ENCODE measurements around the gene SKA3. TPM values are rescaled to one million over a fixed set of nuclear protein-coding genes. Genes with fewer than 3 reads are reported as not detected.

SKA3 gene
- total RNA-seq, 1 experiment from 2014 or later: 109 TPM

- no TSS peak for BruUV-seq (replicated peaks)
- CTCF ChIA-PET: no interaction called here
- intact Hi-C loops (cut with micrococcal nuclease; ENCODE audit: unreplicated experiment): loop anchor here (10.0 kb wide), 2 partner anchors 65 to 635 kb away; partner anchors contain the start of gene LATS2
These were observed 46.2 kb downstream of the SKA3 start for GRCh38 chr13:21130116-21130515.

DNA sequence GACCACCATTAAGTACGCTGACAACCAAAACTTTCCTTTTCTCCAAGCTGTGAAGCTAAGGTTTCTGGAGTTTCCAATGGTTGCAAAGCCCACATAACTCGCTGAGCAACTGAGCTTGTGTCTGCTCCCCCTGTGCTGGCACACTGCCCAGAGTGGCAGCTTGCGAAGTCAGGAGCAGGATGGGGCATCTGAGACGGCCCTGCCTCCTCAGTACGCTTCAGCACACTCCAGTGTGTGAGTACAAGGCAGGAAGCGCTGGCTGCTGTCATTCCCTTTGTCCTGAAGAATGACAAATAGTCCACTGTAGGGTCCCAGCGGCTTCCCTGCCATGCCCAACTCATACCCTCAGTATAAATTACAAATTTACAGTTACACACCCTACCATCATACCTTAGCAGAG lies 51.5 kb downstream of the SKA3 start:
- TF ChIP-seq, protein P1, sequence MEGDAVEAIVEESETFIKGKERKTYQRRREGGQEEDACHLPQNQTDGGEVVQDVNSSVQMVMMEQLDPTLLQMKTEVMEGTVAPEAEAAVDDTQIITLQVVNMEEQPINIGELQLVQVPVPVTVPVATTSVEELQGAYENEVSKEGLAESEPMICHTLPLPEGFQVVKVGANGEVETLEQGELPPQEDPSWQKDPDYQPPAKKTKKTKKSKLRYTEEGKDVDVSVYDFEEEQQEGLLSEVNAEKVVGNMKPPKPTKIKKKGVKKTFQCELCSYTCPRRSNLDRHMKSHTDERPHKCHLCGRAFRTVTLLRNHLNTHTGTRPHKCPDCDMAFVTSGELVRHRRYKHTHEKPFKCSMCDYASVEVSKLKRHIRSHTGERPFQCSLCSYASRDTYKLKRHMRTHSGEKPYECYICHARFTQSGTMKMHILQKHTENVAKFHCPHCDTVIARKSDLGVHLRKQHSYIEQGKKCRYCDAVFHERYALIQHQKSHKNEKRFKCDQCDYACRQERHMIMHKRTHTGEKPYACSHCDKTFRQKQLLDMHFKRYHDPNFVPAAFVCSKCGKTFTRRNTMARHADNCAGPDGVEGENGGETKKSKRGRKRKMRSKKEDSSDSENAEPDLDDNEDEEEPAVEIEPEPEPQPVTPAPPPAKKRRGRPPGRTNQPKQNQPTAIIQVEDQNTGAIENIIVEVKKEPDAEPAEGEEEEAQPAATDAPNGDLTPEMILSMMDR (conservative IDR thresholded peaks at IDR 0.05; ENCODE audit: low read depth, low read length): no peak
- no peak for TF ChIP-seq EZH2 (IDR thresholded peaks at IDR 0.05; ENCODE audit: borderline replicate concordance, low read depth, low read length, poor library complexity, severe bottlenecking)
- peak; percentile 97 for DNase-seq (ENCODE audit: low spot score)
- CTCF ChIA-PET: interaction anchor here (0.9 to 1.1 kb wide), 2 partner anchors 14 to 181 kb away, joined by 3 to 8 read pairs; no protein-coding TSS in a partner anchor
- no TSS peak for BruUV-seq (replicated peaks)
- POLR2A ChIA-PET (ENCODE audit: low non-redundant PET): interaction anchor here (0.7 kb wide), 1 partner anchor 1113 kb away, joined by 6 read pairs; no protein-coding TSS in a partner anchor
- Histone ChIP-seq H3K9me3 (ENCODE audit: low read depth, low read length, poor library complexity, severe bottlenecking) (no peaks in the 10 kb centered on the region), H3K4me3 (ENCODE audit: low read depth, low read length, poor library complexity, severe bottlenecking) (no peak overlapping the region), H3K27ac (ENCODE audit: low read depth, low read length, poor library complexity, severe bottlenecking) (peak overlapping the region; percentile 31), H3K4me1 (ENCODE audit: insufficient read depth, low read length, poor library complexity, severe bottlenecking) (no peaks in the 10 kb centered on the region), H3K36me3 (ENCODE audit: insufficient read depth, low read length, poor library complexity, severe bottlenecking) (no peaks in the 10 kb centered on the region), H3K27me3 (replicated peaks; ENCODE audit: insufficient read depth, low read depth, low read length, poor library complexity) (no peaks in the 10 kb centered on the region)
- intact Hi-C loops (cut with micrococcal nuclease; ENCODE audit: unreplicated experiment): no loop called here

More at GRCh38 chr13:21130116-21130515, 46.2 kb downstream of the SKA3 start:
- TF ChIP-seq EZH2 (IDR thresholded peaks at IDR 0.05; ENCODE audit: borderline replicate concordance, low read depth, low read length, poor library complexity, severe bottlenecking): no peak
- TF ChIP-seq, protein P1 (conservative IDR thresholded peaks at IDR 0.05; ENCODE audit: low read depth, low read length): no peak
- Histone ChIP-seq H3K4me3 (ENCODE audit: low read depth, low read length, poor library complexity, severe bottlenecking) (no peak overlapping the region), H3K36me3 (ENCODE audit: insufficient read depth, low read length, poor library complexity, severe bottlenecking) (no peaks in the 10 kb centered on the region), H3K4me1 (ENCODE audit: insufficient read depth, low read length, poor library complexity, severe bottlenecking) (no peaks in the 10 kb centered on the region), H3K27me3 (replicated peaks; ENCODE audit: insufficient read depth, low read depth, low read length, poor library complexity) (no peaks in the 10 kb centered on the region), H3K9me3 (ENCODE audit: low read depth, low read length, poor library complexity, severe bottlenecking) (no peaks in the 10 kb centered on the region), H3K27ac (ENCODE audit: low read depth, low read length, poor library complexity, severe bottlenecking) (no peak overlapping the region)
- POLR2A ChIA-PET (ENCODE audit: low non-redundant PET): no interaction called here
- no peak for DNase-seq (ENCODE audit: low spot score)

- TF ChIP-seq, protein P1 (conservative IDR thresholded peaks at IDR 0.05; ENCODE audit: low read depth, low read length): no peak
- ChIA-PET CTCF (interaction anchor here (0.6 kb wide), 1 partner anchor 350 kb away, joined by 8 read pairs; no protein-coding TSS in a partner anchor), POLR2A (ENCODE audit: low non-redundant PET) (interaction anchor here (0.7 kb wide), 1 partner anchor 1114 kb away, joined by 6 read pairs; no protein-coding TSS in a partner anchor)
- Histone ChIP-seq H3K4me3 (ENCODE audit: low read depth, low read length, poor library complexity, severe bottlenecking) (no peak overlapping the region), H3K9me3 (ENCODE audit: low read depth, low read length, poor library complexity, severe bottlenecking) (no peaks in the 10 kb centered on the region), H3K27me3 (replicated peaks; ENCODE audit: insufficient read depth, low read depth, low read length, poor library complexity) (no peaks in the 10 kb centered on the region), H3K4me1 (ENCODE audit: insufficient read depth, low read length, poor library complexity, severe bottlenecking) (no peaks in the 10 kb centered on the region), H3K27ac (ENCODE audit: low read depth, low read length, poor library complexity, severe bottlenecking) (no peak overlapping the region), H3K36me3 (ENCODE audit: insufficient read depth, low read length, poor library complexity, severe bottlenecking) (no peaks in the 10 kb centered on the region)
- intact Hi-C loops (cut with micrococcal nuclease; ENCODE audit: unreplicated experiment): no loop called here
- no peak for DNase-seq (ENCODE audit: low spot score)
- no TSS peak for BruUV-seq (replicated peaks)
These were observed 52.4 kb downstream of the SKA3 start for GRCh38 chr13:21123956-21124355.
